Retinal pigment epithelial cell (primary cell): ENCODE results near the gene COL1A2.

Experiments used
- DNase-seq: peaks from one replicate; pipeline ENCODE4 v3.0.0-alpha.2; 2010; ENCODE audit warnings: low read depth
- H3K4me3 ChIP-seq: 2 replicates; pipeline ENCODE4 v1.5.1; 2011; ENCODE audit warnings: mild to moderate bottlenecking, low read length, control low read depth, moderate library complexity
- CTCF ChIP-seq: conservative IDR thresholded peaks from 2 replicates; pipeline ENCODE4 v1.5.1; 2011; ENCODE audit warnings: low read depth, low read length, control low read depth, inconsistent platforms

COL1A2 gene

GRCh38 chr7:94445696-94446194 is 51.0 kb downstream of the COL1A2 start:
- no peak for TF ChIP-seq CTCF
- no peak for DNase-seq
- H3K4me3 ChIP-seq = no peak overlapping the region

GRCh38 chr7:94446308-94446707 is 51.6 kb downstream of the COL1A2 start:
- TF ChIP-seq CTCF = no peak
- no peak overlapping the region for H3K4me3 ChIP-seq
- no peak for DNase-seq

- peak; percentile 0 for DNase-seq
- H3K4me3 ChIP-seq = no peak overlapping the region
- peak; percentile 55 for TF ChIP-seq CTCF
Observed at GRCh38 chr7:94449151-94449725, 54.5 kb downstream of the COL1A2 start.

GRCh38 chr7:94450044-94450697 is 55.5 kb downstream of the COL1A2 start:
- TF ChIP-seq CTCF = no peak
- DNase-seq = no peak
- H3K4me3 ChIP-seq = no peak overlapping the region

GRCh38 chr7:94451187-94451586 is 56.5 kb downstream of the COL1A2 start:
- H3K4me3 ChIP-seq = no peak overlapping the region
- no peak for TF ChIP-seq CTCF
- no peak for DNase-seq

GRCh38 chr7:94452239-94452638 is 57.5 kb downstream of the COL1A2 start:
- no peak overlapping the region for H3K4me3 ChIP-seq
- TF ChIP-seq CTCF = no peak
- no peak for DNase-seq

- no peak overlapping the region for H3K4me3 ChIP-seq
- DNase-seq = no peak
- TF ChIP-seq CTCF = no peak
Observed at GRCh38 chr7:94453898-94454297, 59.2 kb downstream of the COL1A2 start.
